Measurements from ENCODE around the gene ATM. TPM values are rescaled to one million over a fixed set of nuclear protein-coding genes. Genes with fewer than 3 reads are reported as not detected.

The ATM gene
- total and polyA plus RNA-seq, 2 experiments from 2014 or later, result 27.6 to 59.3 TPM

DNA sequence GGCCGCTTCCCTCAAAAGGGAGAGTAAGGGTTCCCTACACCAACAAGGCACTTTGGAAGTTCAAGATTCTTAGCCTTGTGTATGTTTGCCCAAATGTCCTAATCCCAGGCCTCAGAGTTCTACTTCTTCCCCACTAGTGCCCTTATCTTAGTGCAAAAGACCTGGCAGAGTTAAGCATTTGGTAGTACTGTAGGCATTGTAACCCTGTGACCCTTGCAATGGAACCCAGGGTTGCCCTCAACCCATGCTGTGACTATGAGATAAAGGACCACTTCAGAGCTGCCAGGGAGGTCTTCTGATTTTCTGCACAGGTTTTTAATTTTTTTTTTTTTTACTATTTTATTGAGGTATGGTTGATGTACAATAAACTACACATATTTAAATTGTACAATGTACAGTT, 179.4 kb downstream of the ATM start:
- H3K27ac Mint-ChIP-seq, result no peak overlapping the region

DNA sequence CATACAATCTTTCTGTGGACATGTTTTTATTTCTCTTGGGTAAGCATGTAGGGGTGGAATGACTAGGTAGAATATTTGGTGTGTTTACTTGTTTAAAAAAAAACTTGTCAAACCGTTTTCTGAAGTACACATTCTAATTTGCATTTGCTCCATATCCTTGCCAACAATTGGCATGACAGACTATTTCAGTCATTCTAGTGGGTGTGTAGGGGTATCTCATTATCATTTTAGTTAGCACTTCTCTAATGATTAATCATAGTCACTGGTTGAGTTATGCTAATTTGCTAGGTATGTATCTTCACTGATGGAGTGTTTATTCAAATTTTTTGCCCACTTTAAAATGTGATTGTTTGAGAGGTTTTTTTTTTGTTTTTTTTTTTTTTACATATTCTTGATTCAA, 180.2 kb downstream of the ATM start:
- H3K9me2 ChIP-seq (ENCODE audit: insufficient read depth), result no peaks in the 10 kb centered on the region
- H3K4me3 Mint-ChIP-seq, result no peak overlapping the region
- H2AFZ ChIP-seq, result no peak overlapping the region
- DNase-seq (ENCODE audit: low spot score) (no peak), ATAC-seq (no peak)
- H3K4me1 ChIP-seq (ENCODE audit: insufficient read depth), result no peaks in the 10 kb centered on the region
- H3K27ac ChIP-seq (ENCODE audit: low read depth), result no peak overlapping the region
- H3K79me2 ChIP-seq (replicated peaks; ENCODE audit: insufficient read depth), result no peaks in the 10 kb centered on the region
- H3K4me2 ChIP-seq, result no peak overlapping the region
- H3K27ac Mint-ChIP-seq, result no peak overlapping the region
- peaks cover 2% of the 10 kb centered on the region for H3K27me3 Mint-ChIP-seq (ENCODE audit: insufficient read depth, low read depth, poor library complexity)
- H3K36me3 Mint-ChIP-seq (ENCODE audit: low read depth), result no peaks in the 10 kb centered on the region
- H3K4me3 ChIP-seq, result no peak overlapping the region
- no peaks in the 10 kb centered on the region for H3K9me3 Mint-ChIP-seq
- no peaks in the 10 kb centered on the region for H3F3A ChIP-seq (replicated peaks; ENCODE audit: low read depth)
- H4K20me1 ChIP-seq (replicated peaks; ENCODE audit: insufficient read depth), result no peaks in the 10 kb centered on the region
- no peaks in the 10 kb centered on the region for H3K4me1 Mint-ChIP-seq
- H3K36me3 ChIP-seq (ENCODE audit: insufficient read depth), result no peaks in the 10 kb centered on the region
- H3K27me3 ChIP-seq (ENCODE audit: insufficient read depth), result no peaks in the 10 kb centered on the region
- TF ChIP-seq STAT1 (IDR thresholded peaks at IDR 0.05; ENCODE audit: unreplicated experiment) (no peak), ZNF331 (CRISPR knock-in tag; IDR thresholded peaks at IDR 0.05; ENCODE audit: low read depth) (no peak), JUNB (IDR thresholded peaks at IDR 0.05; ENCODE audit: unreplicated experiment) (no peak), ZNF114 (CRISPR knock-in tag; IDR thresholded peaks at IDR 0.05) (no peak), CREB1 (CRISPR knock-in tag; IDR thresholded peaks at IDR 0.05; ENCODE audit: low read depth) (no peak), EZH2phosphoT487 (IDR thresholded peaks at IDR 0.05; ENCODE audit: unreplicated experiment) (no peak)
- TF ChIP-seq, protein P1, sequence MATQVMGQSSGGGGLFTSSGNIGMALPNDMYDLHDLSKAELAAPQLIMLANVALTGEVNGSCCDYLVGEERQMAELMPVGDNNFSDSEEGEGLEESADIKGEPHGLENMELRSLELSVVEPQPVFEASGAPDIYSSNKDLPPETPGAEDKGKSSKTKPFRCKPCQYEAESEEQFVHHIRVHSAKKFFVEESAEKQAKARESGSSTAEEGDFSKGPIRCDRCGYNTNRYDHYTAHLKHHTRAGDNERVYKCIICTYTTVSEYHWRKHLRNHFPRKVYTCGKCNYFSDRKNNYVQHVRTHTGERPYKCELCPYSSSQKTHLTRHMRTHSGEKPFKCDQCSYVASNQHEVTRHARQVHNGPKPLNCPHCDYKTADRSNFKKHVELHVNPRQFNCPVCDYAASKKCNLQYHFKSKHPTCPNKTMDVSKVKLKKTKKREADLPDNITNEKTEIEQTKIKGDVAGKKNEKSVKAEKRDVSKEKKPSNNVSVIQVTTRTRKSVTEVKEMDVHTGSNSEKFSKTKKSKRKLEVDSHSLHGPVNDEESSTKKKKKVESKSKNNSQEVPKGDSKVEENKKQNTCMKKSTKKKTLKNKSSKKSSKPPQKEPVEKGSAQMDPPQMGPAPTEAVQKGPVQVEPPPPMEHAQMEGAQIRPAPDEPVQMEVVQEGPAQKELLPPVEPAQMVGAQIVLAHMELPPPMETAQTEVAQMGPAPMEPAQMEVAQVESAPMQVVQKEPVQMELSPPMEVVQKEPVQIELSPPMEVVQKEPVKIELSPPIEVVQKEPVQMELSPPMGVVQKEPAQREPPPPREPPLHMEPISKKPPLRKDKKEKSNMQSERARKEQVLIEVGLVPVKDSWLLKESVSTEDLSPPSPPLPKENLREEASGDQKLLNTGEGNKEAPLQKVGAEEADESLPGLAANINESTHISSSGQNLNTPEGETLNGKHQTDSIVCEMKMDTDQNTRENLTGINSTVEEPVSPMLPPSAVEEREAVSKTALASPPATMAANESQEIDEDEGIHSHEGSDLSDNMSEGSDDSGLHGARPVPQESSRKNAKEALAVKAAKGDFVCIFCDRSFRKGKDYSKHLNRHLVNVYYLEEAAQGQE (IDR thresholded peaks at IDR 0.05; ENCODE audit: unreplicated experiment), result no peak

More for the DNA sequence above, 179.4 kb downstream of the ATM start:
- Histone ChIP-seq H3K27ac (ENCODE audit: low read depth) (no peak overlapping the region), H3K79me2 (replicated peaks; ENCODE audit: insufficient read depth) (no peaks in the 10 kb centered on the region), H3K36me3 (ENCODE audit: insufficient read depth) (no peaks in the 10 kb centered on the region), H3K4me3 (no peak overlapping the region), H3K4me1 (ENCODE audit: insufficient read depth) (no peaks in the 10 kb centered on the region), H4K20me1 (replicated peaks; ENCODE audit: insufficient read depth) (no peaks in the 10 kb centered on the region), H3K9me2 (ENCODE audit: insufficient read depth) (no peaks in the 10 kb centered on the region), H3K27me3 (ENCODE audit: insufficient read depth) (no peaks in the 10 kb centered on the region), H2AFZ (no peak overlapping the region), H3K4me2 (no peak overlapping the region), H3F3A (replicated peaks; ENCODE audit: low read depth) (no peaks in the 10 kb centered on the region)
- DNase-seq (ENCODE audit: low spot score) (no peak), ATAC-seq (no peak)
- H3K4me1 Mint-ChIP-seq, result no peaks in the 10 kb centered on the region
- H3K4me3 Mint-ChIP-seq, result no peak overlapping the region
- H3K9me3 Mint-ChIP-seq, result no peaks in the 10 kb centered on the region
- H3K36me3 Mint-ChIP-seq (ENCODE audit: low read depth), result no peaks in the 10 kb centered on the region
- peaks cover 2% of the 10 kb centered on the region for H3K27me3 Mint-ChIP-seq (ENCODE audit: insufficient read depth, low read depth, poor library complexity)
- TF ChIP-seq, protein P2, sequence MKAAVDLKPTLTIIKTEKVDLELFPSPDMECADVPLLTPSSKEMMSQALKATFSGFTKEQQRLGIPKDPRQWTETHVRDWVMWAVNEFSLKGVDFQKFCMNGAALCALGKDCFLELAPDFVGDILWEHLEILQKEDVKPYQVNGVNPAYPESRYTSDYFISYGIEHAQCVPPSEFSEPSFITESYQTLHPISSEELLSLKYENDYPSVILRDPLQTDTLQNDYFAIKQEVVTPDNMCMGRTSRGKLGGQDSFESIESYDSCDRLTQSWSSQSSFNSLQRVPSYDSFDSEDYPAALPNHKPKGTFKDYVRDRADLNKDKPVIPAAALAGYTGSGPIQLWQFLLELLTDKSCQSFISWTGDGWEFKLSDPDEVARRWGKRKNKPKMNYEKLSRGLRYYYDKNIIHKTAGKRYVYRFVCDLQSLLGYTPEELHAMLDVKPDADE (IDR thresholded peaks at IDR 0.05), result no peak
- TF ChIP-seq POLR2AphosphoS5 (IDR thresholded peaks at IDR 0.05; ENCODE audit: low read depth) (no peak), STAT1 (IDR thresholded peaks at IDR 0.05; ENCODE audit: unreplicated experiment) (no peak)
- TF ChIP-seq, protein P1 (IDR thresholded peaks at IDR 0.05; ENCODE audit: unreplicated experiment), result no peak
